Heart left ventricle (tissue), 13 donors: ENCODE data around the gene ANLN.

Source experiments
- POLR2A ChIP-seq, 2 donors: fragments of 450-650 bp; IDR thresholded peaks; one replicate each; pipeline ENCODE4 v1.6.1; 2017; ENCODE audit warnings: antibody characterized with exemption in 2 of 2, mild to moderate bottlenecking in 2 of 2, moderate library complexity in 2 of 2
- TF ChIP-seq, protein P1 (sequence below), 12 donors: fragments of 200-600 bp; sonication (generic) in 4 of 12; IDR thresholded peaks; one replicate each; pipeline versions ENCODE4 v1.5.0 to v1.8.0; 2018 to 2022; ENCODE audit warnings: antibody characterized with exemption in 12 of 12, mild to moderate bottlenecking in 5 of 12
- donor health status: ischemic (EF 13 %, LVEDD 7.1; RV severe dilation, severe dysfunction).
- donor health status: DM: no; HTN: yes; CAD: no.
- donor health status: DM: no; HTN: no; CAD: no.
- donor health status: ischemic (EF 25% LVEDD 6.9; RV normal size, moderate dysfunction).
- donor health status: ischemic (EF 25% LVEDD 5.7; RV mildly dilated, moderate dysfunction).
- donor health status: ischemic (EF 35%, LVEDD 5.7; RV mildly dilated, moderate dysfunction).
- donor health status: nonischemic (EF 11% LVEDD 7.7; RV severe dilation, severe dysfunction).
- donor health status: DM: yes; HTN: yes; CAD: no.
- donor health status: PGD.
- donor health status: ischemic (EF 29% LVEDD 5.4; RV normal size, mild dysfunction).
- donor health status: nonischemic (EF 23%, LVEDD 6.1; RV moderate dilation, normal function).

DNA sequence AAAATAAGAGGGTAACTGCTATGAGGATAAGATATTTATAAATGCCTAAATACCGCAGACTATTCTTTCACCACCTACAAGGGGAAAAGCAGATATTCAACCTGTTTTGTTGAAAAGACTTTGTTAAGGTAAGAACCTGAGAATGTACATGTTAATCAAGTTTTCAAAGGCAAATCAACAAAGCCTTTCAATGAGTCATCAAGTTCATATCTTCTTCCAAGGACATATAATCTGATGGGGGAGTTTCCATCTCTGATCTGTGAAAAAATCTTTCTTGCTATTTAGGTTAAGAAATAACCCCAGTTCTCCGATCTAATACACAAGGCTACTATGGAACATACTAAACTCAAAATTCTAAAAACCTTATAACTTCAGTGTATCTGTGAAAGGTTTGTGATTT lies 40.0 kb upstream of the ANLN start:
- TF ChIP-seq POLR2A (IDR thresholded peaks at IDR 0.05), result no peak
- TF ChIP-seq, protein P1, sequence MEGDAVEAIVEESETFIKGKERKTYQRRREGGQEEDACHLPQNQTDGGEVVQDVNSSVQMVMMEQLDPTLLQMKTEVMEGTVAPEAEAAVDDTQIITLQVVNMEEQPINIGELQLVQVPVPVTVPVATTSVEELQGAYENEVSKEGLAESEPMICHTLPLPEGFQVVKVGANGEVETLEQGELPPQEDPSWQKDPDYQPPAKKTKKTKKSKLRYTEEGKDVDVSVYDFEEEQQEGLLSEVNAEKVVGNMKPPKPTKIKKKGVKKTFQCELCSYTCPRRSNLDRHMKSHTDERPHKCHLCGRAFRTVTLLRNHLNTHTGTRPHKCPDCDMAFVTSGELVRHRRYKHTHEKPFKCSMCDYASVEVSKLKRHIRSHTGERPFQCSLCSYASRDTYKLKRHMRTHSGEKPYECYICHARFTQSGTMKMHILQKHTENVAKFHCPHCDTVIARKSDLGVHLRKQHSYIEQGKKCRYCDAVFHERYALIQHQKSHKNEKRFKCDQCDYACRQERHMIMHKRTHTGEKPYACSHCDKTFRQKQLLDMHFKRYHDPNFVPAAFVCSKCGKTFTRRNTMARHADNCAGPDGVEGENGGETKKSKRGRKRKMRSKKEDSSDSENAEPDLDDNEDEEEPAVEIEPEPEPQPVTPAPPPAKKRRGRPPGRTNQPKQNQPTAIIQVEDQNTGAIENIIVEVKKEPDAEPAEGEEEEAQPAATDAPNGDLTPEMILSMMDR (IDR thresholded peaks at IDR 0.05), result no peak
